Measurements from ENCODE around the gene DDX3X. TPM values are rescaled to one million over a fixed set of nuclear protein-coding genes. Genes with fewer than 3 reads are reported as not detected.
"Not testable (repeated sequence)": the region's sequence is repeated elsewhere in the genome, so short reads cannot be mapped to it uniquely, and the experiment has no call there.

Gene DDX3X
- total and polyA plus RNA-seq, 8 donors = 23.2 to 142 (median 96.4) TPM

DNA sequence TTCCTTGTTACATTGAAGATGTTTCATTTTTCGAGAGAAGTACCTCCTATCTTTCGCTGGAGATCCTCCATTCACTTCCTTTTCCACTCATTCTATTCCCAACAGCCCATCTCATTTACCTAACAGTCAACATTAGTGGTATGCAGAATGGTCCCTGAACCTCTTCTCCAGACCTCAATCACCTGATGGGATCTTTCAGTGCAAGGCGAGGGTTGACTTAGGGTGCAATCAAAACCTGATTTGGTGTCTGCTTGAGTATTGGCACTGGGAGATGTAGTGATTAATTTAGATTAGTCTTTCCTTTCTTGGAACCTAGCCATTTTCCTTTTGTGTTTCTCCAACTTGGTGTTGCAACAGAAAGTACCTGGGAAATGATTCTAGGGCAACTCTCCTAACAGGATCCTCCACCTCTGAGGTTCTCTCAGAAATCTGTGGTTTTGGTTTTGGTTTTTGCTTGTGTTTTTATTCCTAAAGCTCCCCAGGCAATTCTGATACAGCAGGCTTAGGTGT is 18.4 kb downstream of the DDX3X start:
- FAIRE-seq (no peak), ATAC-seq (peak in 2 of 4 donors; percentile 8 to 13), DNase-seq (no peak)
- H3K27ac ChIP-seq = no peak overlapping the region
- WGBS, 2 donors = 57 to 68% methylated on average over 3 of the region's 3 CpGs
- no peaks in the 10 kb centered on the region for H3K27me3 ChIP-seq
- no peaks in the 10 kb centered on the region for H3K4me1 ChIP-seq
- TF ChIP-seq, protein P1, sequence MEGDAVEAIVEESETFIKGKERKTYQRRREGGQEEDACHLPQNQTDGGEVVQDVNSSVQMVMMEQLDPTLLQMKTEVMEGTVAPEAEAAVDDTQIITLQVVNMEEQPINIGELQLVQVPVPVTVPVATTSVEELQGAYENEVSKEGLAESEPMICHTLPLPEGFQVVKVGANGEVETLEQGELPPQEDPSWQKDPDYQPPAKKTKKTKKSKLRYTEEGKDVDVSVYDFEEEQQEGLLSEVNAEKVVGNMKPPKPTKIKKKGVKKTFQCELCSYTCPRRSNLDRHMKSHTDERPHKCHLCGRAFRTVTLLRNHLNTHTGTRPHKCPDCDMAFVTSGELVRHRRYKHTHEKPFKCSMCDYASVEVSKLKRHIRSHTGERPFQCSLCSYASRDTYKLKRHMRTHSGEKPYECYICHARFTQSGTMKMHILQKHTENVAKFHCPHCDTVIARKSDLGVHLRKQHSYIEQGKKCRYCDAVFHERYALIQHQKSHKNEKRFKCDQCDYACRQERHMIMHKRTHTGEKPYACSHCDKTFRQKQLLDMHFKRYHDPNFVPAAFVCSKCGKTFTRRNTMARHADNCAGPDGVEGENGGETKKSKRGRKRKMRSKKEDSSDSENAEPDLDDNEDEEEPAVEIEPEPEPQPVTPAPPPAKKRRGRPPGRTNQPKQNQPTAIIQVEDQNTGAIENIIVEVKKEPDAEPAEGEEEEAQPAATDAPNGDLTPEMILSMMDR (IDR thresholded peaks at IDR 0.05) = no peak
- H3K9me3 ChIP-seq = no peaks in the 10 kb centered on the region
- intact Hi-C loops (cut with DNase I) = no loop called here
- H3K36me3 ChIP-seq = peaks cover 0 to 28% (median 15%) of the 10 kb centered on the region in 3 donors
- H3K4me3 ChIP-seq = no peak overlapping the region

DNA sequence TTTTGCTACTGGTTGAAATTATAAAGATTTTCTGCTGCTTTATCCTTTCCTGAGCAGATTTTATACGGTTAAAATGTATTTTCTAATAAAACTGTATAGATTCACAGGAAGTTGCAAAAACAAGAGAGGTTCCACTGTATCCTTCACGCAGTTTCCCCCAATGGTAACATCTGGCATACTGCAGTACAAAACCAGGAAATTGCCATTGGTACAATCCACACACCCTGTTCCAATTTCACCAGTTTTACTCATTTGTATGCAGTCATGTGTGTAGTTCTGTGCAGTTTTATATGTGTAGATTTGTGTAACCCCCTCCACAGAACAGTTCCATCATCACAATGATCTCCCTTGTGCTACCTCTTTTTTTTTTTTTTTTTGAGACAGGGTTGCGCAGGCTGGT is 20.0 kb downstream of the DDX3X start:
- 77 to 88% methylated on average over 3 of the region's 3 CpGs for WGBS, 2 donors
- H3K4me3 ChIP-seq = no peak overlapping the region
- H3K36me3 ChIP-seq = peaks cover 0 to 12% (median 1%) of the 10 kb centered on the region in 3 donors
- intact Hi-C loops (cut with DNase I) = no loop called here
- no peak for FAIRE-seq
- TF ChIP-seq, protein P1 (IDR thresholded peaks at IDR 0.05) = no peak
- no peaks in the 10 kb centered on the region for H3K4me1 ChIP-seq
- H3K27ac ChIP-seq = no peak overlapping the region
- ATAC-seq = no peak
- DNase-seq = no peak
- no peaks in the 10 kb centered on the region for H3K9me3 ChIP-seq
- H3K27me3 ChIP-seq = no peaks in the 10 kb centered on the region

DNA sequence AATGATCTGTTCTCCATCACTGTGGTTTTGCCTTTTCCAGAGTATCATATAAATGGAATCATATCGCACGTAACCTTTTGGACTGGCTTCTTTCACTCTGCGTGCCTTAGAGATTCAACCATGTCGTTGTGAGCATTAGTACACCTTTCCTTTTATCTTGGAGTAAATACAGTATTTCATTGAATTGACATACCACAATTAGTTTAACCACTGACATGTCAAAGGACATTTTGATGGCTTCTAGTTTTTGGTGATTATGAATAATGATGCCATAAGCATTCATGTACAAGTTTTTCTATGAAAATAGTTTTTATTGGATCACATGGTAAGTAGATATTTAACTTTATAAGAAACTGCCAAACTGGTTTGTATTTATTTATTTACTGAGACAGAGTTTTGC is 35.2 kb downstream of the DDX3X start:
- H3K27ac ChIP-seq = no peak overlapping the region
- ATAC-seq (no peak), FAIRE-seq (no peak), DNase-seq (no peak)
- H3K4me3 ChIP-seq = no peak overlapping the region
- intact Hi-C loops (cut with DNase I) = no loop called here
- TF ChIP-seq, protein P1 (IDR thresholded peaks at IDR 0.05) = no peak
- no peaks in the 10 kb centered on the region for H3K9me3 ChIP-seq
- no peaks in the 10 kb centered on the region for H3K36me3 ChIP-seq
- no peaks in the 10 kb centered on the region for H3K4me1 ChIP-seq
- H3K27me3 ChIP-seq = no peaks in the 10 kb centered on the region
- 91 to 92% methylated on average over 4 of the region's 4 CpGs for WGBS, 2 donors

DNA sequence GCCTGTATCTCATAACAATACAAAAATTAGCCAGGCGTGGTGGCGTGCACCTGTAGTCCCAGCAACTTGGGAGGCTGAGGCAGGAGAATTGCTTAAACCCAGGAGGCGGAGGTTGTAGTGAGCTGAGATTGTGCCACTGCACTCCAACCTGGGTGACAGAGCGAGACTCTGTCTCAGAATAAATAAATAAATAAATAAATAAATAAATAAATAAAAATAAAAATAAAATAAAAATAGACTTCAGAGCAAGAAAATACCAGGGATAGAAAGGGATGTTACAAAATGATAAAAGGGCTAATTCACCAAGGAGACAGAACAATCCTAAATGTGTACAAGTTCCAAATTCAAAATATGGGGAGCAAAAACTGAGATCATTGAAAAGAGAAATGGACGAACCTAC is 37.6 kb downstream of the DDX3X start:
- not testable (repeated sequence) for ATAC-seq, H3K27me3 ChIP-seq
- 90 to 93% methylated on average over 5 of the region's 5 CpGs for WGBS, 2 donors

DNA sequence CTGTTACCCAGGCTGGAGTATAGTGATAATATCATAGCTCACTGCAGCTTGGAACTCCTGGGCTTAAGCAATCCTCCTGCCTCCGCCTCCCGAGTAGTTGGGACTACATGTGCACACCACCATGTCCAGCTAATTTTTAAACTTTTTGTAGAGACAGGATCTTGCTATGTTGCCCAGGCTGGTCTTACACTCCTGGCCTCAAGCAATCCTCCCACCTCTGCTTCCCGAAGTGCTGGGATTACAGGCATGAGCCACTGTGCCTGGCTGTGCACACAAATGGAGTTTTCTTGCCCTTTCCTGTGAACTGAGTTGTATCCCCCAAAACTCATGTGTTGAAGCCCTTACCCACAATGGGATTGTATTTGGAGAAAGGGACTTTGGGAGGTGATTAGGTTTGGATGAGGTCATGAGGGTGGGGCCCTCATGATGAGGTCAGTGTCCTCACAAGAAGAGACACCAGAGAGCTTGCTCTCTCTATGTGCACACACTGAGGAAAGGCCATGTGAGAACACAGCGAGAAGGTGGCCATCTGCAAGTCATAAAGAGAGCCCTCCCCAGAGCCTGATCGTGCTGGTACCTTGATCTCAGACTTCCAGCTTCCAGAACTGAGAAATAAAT is 40.1 kb downstream of the DDX3X start:
- 82 to 83% methylated on average over 5 of the region's 5 CpGs for WGBS, 2 donors
- no peaks in the 10 kb centered on the region for H3K36me3 ChIP-seq
- H3K27ac ChIP-seq = no peak overlapping the region
- no peaks in the 10 kb centered on the region for H3K27me3 ChIP-seq
- H3K9me3 ChIP-seq = no peaks in the 10 kb centered on the region
- ATAC-seq = no peak
- FAIRE-seq = no peak
- TF ChIP-seq, protein P1 (IDR thresholded peaks at IDR 0.05) = no peak
- DNase-seq = no peak
- intact Hi-C loops (cut with DNase I) = no loop called here
- no peaks in the 10 kb centered on the region for H3K4me1 ChIP-seq
- H3K4me3 ChIP-seq = no peak overlapping the region

More for the DNA sequence above, 37.6 kb downstream of the DDX3X start:
- intact Hi-C loops (cut with DNase I); H3K27ac ChIP-seq; H3K36me3 ChIP-seq; DNase-seq; H3K4me3 ChIP-seq; FAIRE-seq; H3K9me3 ChIP-seq; H3K4me1 ChIP-seq: not testable (repeated sequence)

All from pancreas (tissue), 10 donors.